Mucosa of gallbladder (tissue), 1 donor: ENCODE measurements around the gene GANAB. TPM values are rescaled to one million over a fixed set of nuclear protein-coding genes. Genes with fewer than 3 reads are reported as not detected.
"Not testable (repeated sequence)": the region's sequence is repeated elsewhere in the genome, so short reads cannot be mapped to it uniquely, and the experiment has no call there.

Experiments used
- DNase-seq: peaks from one replicate; pipeline ENCODE4 v3.0.0-alpha.2; 2020; ENCODE audit warnings: low spot score
- total RNA-seq: library from RNA; stranded (reverse); gene quantifications from one replicate; pipeline ENCODE4 v1.2.1, GENCODE V29; 2021
- donor health status: DM: no; HTN: no; CAD: no.

Gene GANAB
- total RNA-seq, 1 donor from 2014 or later: 266 TPM

- DNase-seq: peak; percentile 98
Observed at GRCh38 chr11:62601372-62602140, 44.9 kb downstream of the GANAB start, which contains the start of gene MTA2. TSS of gene MTA2 (minus strand) at chr11:62601865. CDS start at chr11:62601450, 415 bp downstream.

- peak; percentile 39 for DNase-seq
Observed at GRCh38 chr11:62601122-62601371, 45.4 kb downstream of the GANAB start.

- no peak for DNase-seq
Observed at GRCh38 chr11:62600367-62601121, 45.9 kb downstream of the GANAB start.

GRCh38 chr11:62599901-62600300 is 46.5 kb downstream of the GANAB start:
- DNase-seq: no peak

GRCh38 chr11:62599069-62599696 is 47.2 kb downstream of the GANAB start:
- peak; percentile 93 for DNase-seq

- no peak for DNase-seq
Observed at GRCh38 chr11:62595124-62595523, 51.3 kb downstream of the GANAB start.

- peak; percentile 84 for DNase-seq
Observed at GRCh38 chr11:62593434-62594044, 52.9 kb downstream of the GANAB start.

- no peak for DNase-seq
Observed at GRCh38 chr11:62592989-62593421, 53.4 kb downstream of the GANAB start.

GRCh38 chr11:62592146-62592815 is 54.1 kb downstream of the GANAB start:
- DNase-seq: no peak

- DNase-seq: peak; percentile 98
Observed at GRCh38 chr11:62591448-62592145, 54.8 kb downstream of the GANAB start, which contains the start of gene TUT1. TSS of gene TUT1 (minus strand) at chr11:62591523. CDS start at chr11:62591485, 38 bp downstream.

- DNase-seq: no peak
Observed at GRCh38 chr11:62588966-62589637, 57.3 kb downstream of the GANAB start.

- DNase-seq: not testable (repeated sequence)
Observed at GRCh38 chr11:62585356-62585755, 61.1 kb downstream of the GANAB start.

GRCh38 chr11:62581735-62582134 is 64.7 kb downstream of the GANAB start:
- not testable (repeated sequence) for DNase-seq

GRCh38 chr11:62580959-62581715 is 65.3 kb downstream of the GANAB start:
- no peak for DNase-seq

GRCh38 chr11:62579252-62579651 is 67.2 kb downstream of the GANAB start:
- DNase-seq: no peak

GRCh38 chr11:62578541-62578940 is 67.9 kb downstream of the GANAB start:
- DNase-seq: no peak

GRCh38 chr11:62577046-62577714 is 69.2 kb downstream of the GANAB start:
- no peak for DNase-seq

- DNase-seq: no peak
Observed at GRCh38 chr11:62575837-62576236, 70.6 kb downstream of the GANAB start.

- no peak for DNase-seq
Observed at GRCh38 chr11:62575156-62575555, 71.3 kb downstream of the GANAB start.
